AG10803 (cell line): ENCODE results near the gene CRKL.
A peak's percentile ranks its signal among the peaks of the same experiment; 100 is the strongest.

Experiments used
- DNase-seq: peaks from one replicate; pipeline ENCODE4 v3.0.0; 2010; ENCODE audit warnings: low read depth
- H3K4me3 ChIP-seq: 2 replicates; pipeline ENCODE4 v1.5.1; 2011; ENCODE audit warnings: mild to moderate bottlenecking, low read length, control low read depth
- CTCF ChIP-seq: conservative IDR thresholded peaks from 2 replicates; pipeline ENCODE4 v1.5.1; 2011; ENCODE audit warnings: mild to moderate bottlenecking, low read length, control low read depth, inconsistent platforms

The CRKL gene

GRCh38 chr22:20916916-20917810 is at the start of gene CRKL:
CRKL (plus strand) TSS chr22:20917407; CDS start chr22:20917935, 528 bp downstream.
- peak; percentile 82 for TF ChIP-seq CTCF
- peak; percentile 96 for DNase-seq
- peak within 1 kb of the TSS; percentile 94 for H3K4me3 ChIP-seq

DNA sequence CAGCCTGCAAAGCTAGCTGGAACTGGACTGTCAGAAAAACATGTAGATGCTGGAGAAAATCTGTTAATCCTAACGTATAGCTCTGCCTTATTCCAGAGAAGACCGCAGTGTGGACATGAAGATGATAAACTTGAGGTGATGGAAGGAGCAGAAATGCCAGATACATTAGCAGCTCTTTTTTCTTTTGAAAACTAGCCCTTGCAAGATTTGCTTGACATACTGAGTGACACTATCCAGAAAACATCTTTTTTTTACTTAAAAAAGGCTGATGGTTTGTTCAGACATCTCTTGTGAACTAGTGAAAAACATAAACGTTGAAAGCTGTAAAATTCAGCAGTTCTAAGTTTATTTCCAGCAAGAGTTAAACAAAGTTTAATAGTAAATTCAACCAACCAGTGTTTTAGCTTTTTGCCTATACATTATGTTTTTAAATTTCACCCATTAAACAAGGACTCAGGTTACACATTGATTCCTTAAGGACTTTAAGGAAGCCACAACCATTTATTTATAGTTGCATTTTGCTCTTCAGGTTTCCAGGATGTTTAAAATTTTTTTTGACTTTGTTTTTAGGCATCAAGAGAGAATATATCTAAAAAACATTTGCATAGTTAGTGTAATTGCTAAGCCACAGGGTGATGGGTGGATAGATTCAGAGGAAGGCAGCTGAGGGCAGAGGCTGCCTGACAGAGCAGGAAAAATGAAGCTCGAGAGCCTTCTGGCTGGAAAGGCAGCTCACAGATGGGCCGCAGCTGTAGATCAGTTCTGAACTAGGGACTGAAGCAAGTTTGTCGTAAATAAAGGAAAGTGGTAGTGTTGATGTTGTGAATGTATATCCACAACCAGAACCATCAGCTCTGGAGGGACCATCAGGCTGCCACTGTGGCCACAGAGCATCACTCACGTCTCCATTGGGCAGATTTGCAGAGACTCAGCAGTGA is 48.9 kb upstream of the CRKL start:
- TF ChIP-seq CTCF: no peak
- no peak overlapping the region for H3K4me3 ChIP-seq

GRCh38 chr22:20869234-20869633 is 48.0 kb upstream of the CRKL start:
- no peak for TF ChIP-seq CTCF
- no peak overlapping the region for H3K4me3 ChIP-seq
- DNase-seq: no peak

More for the DNA sequence above, 48.9 kb upstream of the CRKL start:
- peak; percentile 45 for DNase-seq

- TF ChIP-seq CTCF: no peak
- no peak overlapping the region for H3K4me3 ChIP-seq
- no peak for DNase-seq
Observed at GRCh38 chr22:20873214-20873613, 44.0 kb upstream of the CRKL start.

GRCh38 chr22:20875296-20875695 is 41.9 kb upstream of the CRKL start:
- TF ChIP-seq CTCF: no peak
- H3K4me3 ChIP-seq: no peak overlapping the region
- DNase-seq: no peak

DNA sequence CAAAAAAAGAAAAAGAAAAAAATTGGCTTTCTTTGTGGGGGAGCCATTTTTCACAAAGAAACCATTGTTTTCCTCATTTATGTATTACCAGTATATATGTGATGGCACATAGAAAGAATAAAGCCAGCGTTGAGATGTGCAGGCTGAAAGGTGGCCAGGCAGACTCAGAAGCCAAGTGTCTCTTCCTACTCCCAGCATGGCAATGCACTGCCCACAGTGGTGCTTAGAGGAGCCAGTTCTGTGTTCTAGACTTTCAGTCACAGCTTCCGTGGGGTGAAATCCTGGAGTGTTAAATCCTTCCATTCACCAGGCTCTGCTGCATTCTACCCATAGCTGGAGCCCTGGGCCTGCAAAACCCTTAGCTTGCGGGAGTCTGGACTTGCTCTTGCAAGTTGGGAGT is 39.5 kb upstream of the CRKL start:
- no peak overlapping the region for H3K4me3 ChIP-seq
- DNase-seq: no peak
- TF ChIP-seq CTCF: no peak
